Measurements from ENCODE around the gene PRPSAP1. TPM values are rescaled to one million over a fixed set of nuclear protein-coding genes. Genes with fewer than 3 reads are reported as not detected.

Gene PRPSAP1
- total and polyA plus RNA-seq, 2 of the 8 experiments (the other 6 are each of a cell fraction or from before 2014, with no cell fraction given): 32.0 to 54.2 TPM

GRCh38 chr17:76309461-76309860 is 44.3 kb downstream of the PRPSAP1 start:
- H3K9me3 ChIP-seq (ENCODE audit: insufficient read depth in 2 of 2, low read depth in 1 of 2, low read length in 1 of 2): no peaks in the 10 kb centered on the region
- no peak overlapping the region for H4K8ac ChIP-seq (ENCODE audit: extremely low read depth, insufficient read depth, low read length)
- no peak overlapping the region for H3K18ac ChIP-seq (ENCODE audit: extremely low read depth, low read length)
- H4K91ac ChIP-seq (replicated peaks; ENCODE audit: insufficient read length, low read length): no peak overlapping the region
- no peaks in the 10 kb centered on the region for H3K23me2 ChIP-seq (ENCODE audit: low read depth, low read length)
- no peak overlapping the region for H3K9ac ChIP-seq (replicated peaks in 1 of 4; ENCODE audit: extremely low read depth in 1 of 4, low read depth in 3 of 4, low read length in 3 of 4)
- H2AFZ ChIP-seq (ENCODE audit: low read length): no peak overlapping the region
- FAIRE-seq (no peak), DNase-seq (ENCODE audit: low read depth in 1 of 2, low spot score in 2 of 2) (no peak)
- no peak overlapping the region for H3K56ac ChIP-seq (replicated peaks; ENCODE audit: insufficient read length, low read depth, low read length)
- no peak overlapping the region for H2BK12ac ChIP-seq (ENCODE audit: low read depth, low read length)
- no peak overlapping the region for H2AK5ac ChIP-seq (ENCODE audit: low read depth, low read length)
- peaks cover 0 to 28% (median 15%) of the 10 kb centered on the region in 4 experiments; a peak in 7 of 8 replicates for H3K36me3 ChIP-seq (ENCODE audit: control insufficient read depth in 2 of 4, insufficient read depth in 4 of 4, low read length in 3 of 4)
- no peak overlapping the region for H2BK15ac ChIP-seq (ENCODE audit: low read length)
- 0 out of 2 replicates have a peak, but pooled peaks cover under 1% of the 10 kb centered on the region for H3K79me1 ChIP-seq (ENCODE audit: low read depth, low read length)
- no peak overlapping the region for H2BK20ac ChIP-seq (ENCODE audit: low read length)
- no peaks in the 10 kb centered on the region for H3K27me3 ChIP-seq (replicated peaks in 1 of 4; ENCODE audit: control insufficient read depth in 3 of 4, extremely low read depth in 1 of 4, insufficient read depth in 3 of 4, low read length in 3 of 4)
- H4K20me1 ChIP-seq (replicated peaks in 1 of 2; ENCODE audit: control insufficient read depth in 1 of 2, insufficient read depth in 2 of 2, low read length in 2 of 2): peaks cover 1 to 2% of the 10 kb centered on the region in 2 experiments
- H3K4me2 ChIP-seq (ENCODE audit: insufficient read depth in 1 of 2, low read depth in 2 of 2, low read length in 2 of 2): no peak overlapping the region
- 83% methylated on average over 4 of the region's 4 CpGs; no CpG with 5 or more reads in 1 of the 2 experiments for WGBS, 2 experiments (ENCODE audit: extremely low coverage in 1 of 2, insufficient coverage in 1 of 2, insufficient read length in 1 of 2, insufficient replicate concordance in 2 of 2, low coverage in 1 of 2, low lambda C conversion rate in 2 of 2, missing lambda C conversion rate in 1 of 2)
- H3K14ac ChIP-seq (ENCODE audit: insufficient read length): no peak overlapping the region
- no peaks in the 10 kb centered on the region for H3K4me1 ChIP-seq (replicated peaks in 1 of 4; ENCODE audit: control insufficient read depth in 3 of 4, insufficient read depth in 4 of 4, low read length in 3 of 4)
- H3K23ac ChIP-seq (ENCODE audit: insufficient read length): no peak overlapping the region
- no peaks in the 10 kb centered on the region for H3K79me2 ChIP-seq (ENCODE audit: control insufficient read depth in 1 of 2, insufficient read depth in 2 of 2, low read length in 2 of 2)
- H4K5ac ChIP-seq (ENCODE audit: insufficient read length, low read depth, low read length): no peak overlapping the region
- H3K27ac ChIP-seq (ENCODE audit: low read depth, low read length): no peak overlapping the region
- H3K4me3 ChIP-seq (ENCODE audit: extremely low read depth in 1 of 4, insufficient read depth in 2 of 4, low read depth in 3 of 4, low read length in 4 of 4): no peak overlapping the region
- no peak overlapping the region for H2BK120ac ChIP-seq (replicated peaks; ENCODE audit: low read depth, low read length)
- no peak overlapping the region for H2BK5ac ChIP-seq (ENCODE audit: low read depth, low read length)
- ChIA-PET POLR2A (ENCODE audit: partially characterized antibody) (interaction anchor here (0.6 kb wide), 1 partner anchor 35 kb away, joined by 3 read pairs; no protein-coding TSS in a partner anchor), CTCF (ENCODE audit: partially characterized antibody) (interaction anchor here (1.0 to 11.5 kb wide), 6 partner anchors 10 to 293 kb away, joined by 3 to 161 read pairs (median 5); no protein-coding TSS in a partner anchor)
- H3K4ac ChIP-seq (replicated peaks; ENCODE audit: insufficient read length, low read depth, low read length): no peak overlapping the region
- no peak for TF ChIP-seq CTCF (IDR thresholded peaks at IDR 0.05; ENCODE audit: control extremely low read depth in 1 of 3, insufficient read depth in 1 of 3, low read depth in 1 of 3, low read length in 3 of 3)
- no peak for TF ChIP-seq YY1 (IDR thresholded peaks at IDR 0.05; ENCODE audit: low read depth, low read length)
- TF ChIP-seq CBX5 (IDR thresholded peaks at IDR 0.05; ENCODE audit: low read depth, low read length): no peak
